Activated T-helper 17 cell treated with anti-CD3 and anti-CD28 coated beads, Interleukin-2, amount 50 U/mL, for 72 hours (primary cell): Measurements from ENCODE around the gene WBP11. TPM values are rescaled to one million over a fixed set of nuclear protein-coding genes. Genes with fewer than 3 reads are reported as not detected.
A peak's percentile ranks its signal among the peaks of the same experiment; 100 is the strongest.
"Not testable (repeated sequence)": the region's sequence is repeated elsewhere in the genome, so short reads cannot be mapped to it uniquely, and the experiment has no call there.

Experiments used
- ATAC-seq: fragments of 150-1000 bp; cut with Tn5 transposase; replicated peaks from 2 replicates; pipeline ENCODE4 v1.10.0; 2021; ENCODE audit warnings: mild to moderate bottlenecking, moderate library complexity
- H3K27ac Mint-ChIP-seq: one replicate; pipeline ENCODE4 v1.8.0; 2022; ENCODE audit warnings: mixed read lengths
- H3K27me3 Mint-ChIP-seq: one replicate; pipeline ENCODE4 v1.8.0; 2022; ENCODE audit warnings: mixed read lengths
- H3K36me3 Mint-ChIP-seq: one replicate; pipeline ENCODE4 v1.8.0; 2022; ENCODE audit warnings: low read depth, mild to moderate bottlenecking, mixed read lengths
- H3K4me1 Mint-ChIP-seq: one replicate; pipeline ENCODE4 v1.8.0; 2022; ENCODE audit warnings: mixed read lengths
- H3K4me3 Mint-ChIP-seq: one replicate; pipeline ENCODE4 v1.8.0; 2022; ENCODE audit warnings: mild to moderate bottlenecking, mixed read lengths
- H3K9me3 Mint-ChIP-seq: one replicate; pipeline ENCODE4 v1.8.0; 2022; ENCODE audit warnings: mixed read lengths
- total RNA-seq, 2 donors: library from RNA; stranded (reverse); gene quantifications; one replicate each; pipeline ENCODE4 v1.2.3, GENCODE V29; 2022

The WBP11 gene
- total RNA-seq, 2 donors from 2014 or later = 87.5 to 102 TPM

DNA sequence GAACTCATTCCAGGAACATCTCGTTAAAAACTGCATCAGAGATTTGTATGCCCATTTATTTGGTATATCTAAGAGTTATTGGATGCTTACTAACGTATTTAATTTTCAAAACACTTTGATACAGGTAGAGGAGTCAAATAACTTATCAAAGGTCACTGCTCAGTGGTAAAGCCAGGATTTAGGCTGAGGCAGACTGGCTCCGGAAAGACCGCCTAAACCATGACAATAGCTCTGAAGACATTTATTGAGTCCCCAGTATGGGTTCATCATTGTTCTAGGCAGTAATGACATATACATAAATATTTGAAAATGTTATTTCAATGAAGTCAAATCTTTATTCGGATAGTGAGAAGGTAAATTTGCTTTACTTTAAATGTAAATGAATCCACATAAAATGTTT lies 30.3 kb downstream of the WBP11 start:
- Mint-ChIP-seq H3K4me1 (peaks cover 16% of the 10 kb centered on the region), H3K4me3 (peak overlapping the region; percentile 99), H3K27me3 (no peaks in the 10 kb centered on the region), H3K36me3 (peaks cover 57% of the 10 kb centered on the region), H3K9me3 (no peaks in the 10 kb centered on the region), H3K27ac (peak overlapping the region; percentile 95)
- ATAC-seq = no peak

DNA sequence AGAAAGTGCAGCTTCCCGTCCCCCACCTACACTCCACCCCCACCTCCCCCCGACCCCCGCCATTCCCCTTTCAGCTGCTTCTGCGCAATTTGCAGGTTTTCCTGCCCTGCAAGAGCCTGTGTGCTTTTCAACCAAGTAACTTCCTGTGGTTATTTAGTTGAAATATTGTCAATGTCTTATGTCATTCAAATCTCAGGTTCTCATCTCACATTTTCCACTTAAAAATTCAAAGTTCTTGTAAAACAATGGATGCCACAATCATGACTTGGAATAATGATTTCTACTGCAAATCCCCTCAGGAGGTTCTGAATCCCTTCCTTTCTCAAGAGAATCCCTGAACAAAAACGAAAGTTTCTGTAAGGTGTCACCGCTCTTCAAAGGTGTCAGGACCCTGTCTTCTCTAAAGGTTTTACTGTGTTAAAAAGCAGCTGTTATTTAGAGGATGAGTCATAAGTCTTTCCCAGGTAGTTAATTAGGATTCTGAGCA lies 31.6 kb downstream of the WBP11 start:
- Mint-ChIP-seq H3K4me1 (peaks cover 26% of the 10 kb centered on the region), H3K36me3 (peaks cover 69% of the 10 kb centered on the region)

DNA sequence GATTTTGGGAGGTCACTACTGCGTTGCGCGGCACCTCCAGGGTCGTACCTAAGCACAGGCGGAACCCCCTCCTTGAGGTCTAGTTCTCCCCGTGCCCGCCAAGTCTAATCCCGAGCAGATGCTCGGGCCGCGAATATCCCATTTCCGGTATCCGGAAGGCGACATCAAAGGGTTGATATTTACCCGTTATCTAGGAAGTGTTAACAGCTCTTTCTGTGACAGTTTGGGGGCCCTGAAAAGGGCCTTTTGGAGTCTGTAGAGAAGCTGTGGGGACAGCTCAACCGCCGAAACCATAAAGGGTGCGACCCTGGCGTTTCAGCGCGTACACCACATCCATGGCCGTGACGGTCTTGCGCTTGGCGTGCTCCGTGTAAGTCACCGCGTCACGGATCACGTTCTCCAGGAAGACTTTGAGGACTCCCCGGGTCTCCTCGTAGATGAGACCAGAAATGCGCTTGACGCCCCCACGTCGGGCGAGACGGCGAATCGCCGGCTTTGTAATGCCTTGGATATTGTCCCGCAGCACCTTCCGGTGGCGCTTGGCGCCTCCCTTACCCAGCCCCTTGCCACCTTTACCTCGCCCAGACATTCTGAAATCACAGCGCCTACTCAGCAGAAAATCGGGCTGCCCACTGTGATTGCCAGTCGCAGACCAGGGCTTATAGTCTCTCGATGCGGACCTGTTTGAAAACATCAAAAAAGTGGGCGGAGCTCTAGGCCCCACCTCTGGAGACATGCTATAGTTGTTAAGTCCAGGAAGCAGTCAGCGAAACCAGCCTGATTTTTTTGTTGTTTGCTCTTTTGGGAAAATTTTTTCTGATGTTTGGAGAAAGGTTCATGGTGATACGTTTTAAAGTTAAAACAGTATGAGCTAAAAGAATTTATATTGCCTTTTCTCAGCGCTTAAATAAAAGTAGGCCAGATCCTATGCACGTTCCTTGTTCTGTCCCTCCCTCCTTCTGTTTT lies 32.5 kb downstream of the WBP11 start:
- Mint-ChIP-seq H3K36me3 (peaks cover 75% of the 10 kb centered on the region), H3K4me3 (peak overlapping the region; percentile 99), H3K9me3 (no peaks in the 10 kb centered on the region), H3K27ac (peak overlapping the region; percentile 100), H3K4me1 (peaks cover 21% of the 10 kb centered on the region), H3K27me3 (no peaks in the 10 kb centered on the region)
- peak; percentile 41 for ATAC-seq

More for the DNA sequence above, 31.6 kb downstream of the WBP11 start:
- H3K27me3 Mint-ChIP-seq = no peaks in the 10 kb centered on the region
- peak overlapping the region; percentile 99 for H3K4me3 Mint-ChIP-seq
- no peaks in the 10 kb centered on the region for H3K9me3 Mint-ChIP-seq
- peak overlapping the region; percentile 100 for H3K27ac Mint-ChIP-seq
- ATAC-seq = no peak

DNA sequence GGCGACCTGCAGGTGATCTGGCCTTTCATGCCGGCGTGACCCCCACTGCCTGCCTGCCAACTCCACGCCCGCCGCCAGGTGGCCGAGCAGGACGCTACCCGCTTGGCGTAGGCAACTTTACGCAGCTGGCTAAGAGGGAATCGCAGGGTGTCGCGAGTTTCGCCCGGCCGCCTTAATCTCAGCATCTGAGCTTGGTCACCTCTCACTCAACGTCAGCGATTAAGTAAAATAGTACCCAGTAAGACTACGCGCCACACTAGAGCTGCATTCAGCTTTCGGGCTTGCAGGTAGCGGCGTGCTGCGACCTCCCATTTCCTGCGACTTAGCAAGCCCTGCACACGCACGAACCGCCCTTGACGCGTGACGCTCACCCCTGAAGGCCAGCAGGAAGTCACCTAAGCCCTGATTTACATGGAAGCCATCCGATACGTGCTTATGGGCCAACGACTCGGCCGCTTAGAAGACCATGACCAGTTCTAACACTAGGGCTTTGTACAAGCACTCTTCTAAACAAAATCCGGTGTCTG lies 33.2 kb downstream of the WBP11 start:
- Mint-ChIP-seq H3K4me1 (peaks cover 18% of the 10 kb centered on the region), H3K27ac (peak overlapping the region; percentile 100), H3K9me3 (no peaks in the 10 kb centered on the region), H3K36me3 (peaks cover 80% of the 10 kb centered on the region), H3K27me3 (no peaks in the 10 kb centered on the region), H3K4me3 (peak overlapping the region; percentile 99)
- peak; percentile 45 for ATAC-seq

DNA sequence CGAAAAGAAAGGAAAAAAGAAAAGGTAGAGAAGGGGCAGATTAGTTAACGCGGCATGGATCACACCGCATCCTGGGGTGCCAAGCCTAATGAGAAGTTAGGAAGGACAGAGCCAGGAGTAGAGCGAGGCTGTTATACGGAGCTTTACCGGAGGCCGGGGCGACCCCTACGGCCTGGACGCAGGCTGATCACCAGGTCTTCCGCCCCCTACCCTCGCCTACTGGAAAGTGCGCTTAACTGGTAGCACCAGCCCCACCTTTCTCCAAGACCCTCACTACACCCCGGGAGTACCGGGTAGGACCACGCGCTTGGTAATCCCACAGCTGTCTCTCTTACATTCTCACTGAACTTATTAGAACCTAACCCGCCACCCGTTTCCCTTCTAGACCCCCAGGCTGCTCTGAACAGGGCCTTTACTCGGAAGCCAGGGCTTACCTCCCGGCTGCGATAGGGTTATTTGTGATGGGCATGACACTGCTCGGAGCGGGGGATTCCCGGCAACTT lies 33.8 kb downstream of the WBP11 start:
- peaks cover 80% of the 10 kb centered on the region for H3K36me3 Mint-ChIP-seq
- peak; percentile 3 for ATAC-seq

DNA sequence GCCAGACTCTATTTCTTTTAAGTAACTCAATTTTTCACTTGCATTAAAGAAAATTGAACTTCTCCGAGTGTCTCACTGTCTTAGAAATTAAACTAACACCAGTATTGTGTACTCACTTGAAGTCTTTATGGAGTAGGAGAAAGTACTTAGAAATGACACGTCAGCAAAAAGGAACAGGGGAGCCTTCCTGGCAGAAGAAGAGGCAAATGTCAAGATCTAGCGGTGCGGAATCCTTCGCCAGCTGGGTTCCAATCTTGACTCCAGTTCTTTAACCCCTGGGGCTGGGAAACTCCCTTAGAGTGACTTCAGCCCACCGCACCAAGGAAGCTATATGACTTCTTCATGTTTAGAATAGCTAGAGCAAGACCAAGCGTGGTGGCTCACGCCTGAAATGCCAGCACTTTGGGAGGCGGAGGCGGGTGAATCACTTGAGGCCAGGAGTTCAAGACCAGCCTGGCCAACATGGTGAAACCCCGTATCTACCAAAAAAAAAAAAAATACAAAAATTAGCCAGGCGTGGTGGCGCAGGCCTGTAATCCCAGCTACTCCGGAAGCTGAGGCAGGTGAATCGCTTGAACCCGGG lies 34.4 kb downstream of the WBP11 start:
- no peaks in the 10 kb centered on the region for H3K27me3 Mint-ChIP-seq
- H3K4me3 Mint-ChIP-seq = peak overlapping the region; percentile 99
- H3K4me1 Mint-ChIP-seq = peaks cover 18% of the 10 kb centered on the region
- peak overlapping the region; percentile 100 for H3K27ac Mint-ChIP-seq
- H3K36me3 Mint-ChIP-seq = peaks cover 80% of the 10 kb centered on the region
- ATAC-seq = peak; percentile 51
- H3K9me3 Mint-ChIP-seq = no peaks in the 10 kb centered on the region

More for the DNA sequence above, 33.8 kb downstream of the WBP11 start:
- no peaks in the 10 kb centered on the region for H3K27me3 Mint-ChIP-seq
- H3K4me1 Mint-ChIP-seq = peaks cover 18% of the 10 kb centered on the region
- no peaks in the 10 kb centered on the region for H3K9me3 Mint-ChIP-seq
- H3K27ac Mint-ChIP-seq = peak overlapping the region; percentile 100
- peak overlapping the region; percentile 99 for H3K4me3 Mint-ChIP-seq

DNA sequence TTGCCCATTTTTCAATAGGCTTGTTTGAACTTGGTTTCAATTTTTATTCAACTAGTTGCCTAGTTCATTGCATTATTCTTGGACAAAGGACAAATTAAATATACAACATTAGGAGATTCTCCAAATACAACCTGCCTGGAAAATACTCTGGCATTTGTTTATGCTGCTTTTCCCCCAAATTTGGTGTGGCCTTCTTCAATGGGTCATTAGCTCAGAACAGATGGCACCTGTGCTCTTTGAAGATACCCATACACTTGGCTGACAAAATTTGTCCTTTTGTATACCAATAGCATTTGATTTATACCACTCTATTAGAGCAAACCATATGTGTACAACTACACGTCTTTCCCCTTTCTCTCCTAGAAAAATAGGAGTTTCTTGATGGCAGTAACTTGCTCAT lies 35.7 kb downstream of the WBP11 start:
- Mint-ChIP-seq H3K27me3 (no peaks in the 10 kb centered on the region), H3K4me3 (peak overlapping the region; percentile 99), H3K27ac (no peak overlapping the region), H3K36me3 (peaks cover 82% of the 10 kb centered on the region), H3K4me1 (peaks cover 18% of the 10 kb centered on the region), H3K9me3 (no peaks in the 10 kb centered on the region)
- no peak for ATAC-seq

DNA sequence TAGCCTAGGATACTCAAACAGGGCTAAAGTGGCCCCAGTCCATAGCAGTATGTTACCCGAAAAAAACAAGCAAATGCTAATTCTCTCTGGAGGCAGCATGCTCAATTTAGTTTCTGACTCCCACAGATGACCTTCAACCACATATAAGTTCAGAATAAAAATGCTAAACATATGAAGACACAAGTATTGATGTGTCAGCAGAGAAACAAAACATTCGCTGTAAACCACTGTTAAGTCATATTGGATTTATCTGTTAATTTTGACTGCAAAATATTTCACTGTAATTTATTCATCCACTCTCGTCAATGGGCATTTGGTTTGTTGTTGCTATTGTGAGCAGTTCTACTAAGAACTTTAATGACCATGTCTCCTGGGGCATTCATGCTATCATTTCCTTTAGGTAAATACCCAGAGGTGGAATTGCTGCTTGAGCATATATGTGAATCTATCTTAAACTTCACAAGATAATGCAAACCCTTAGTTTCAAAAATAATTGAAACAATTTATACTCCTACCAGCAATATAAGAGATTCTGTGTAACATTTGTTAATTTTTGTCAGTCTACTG lies 36.5 kb downstream of the WBP11 start:
- ATAC-seq = no peak
- H3K36me3 Mint-ChIP-seq = peaks cover 88% of the 10 kb centered on the region
- peaks cover 12% of the 10 kb centered on the region for H3K4me1 Mint-ChIP-seq
- H3K27ac Mint-ChIP-seq = no peak overlapping the region
- peak overlapping the region; percentile 99 for H3K4me3 Mint-ChIP-seq
- H3K27me3 Mint-ChIP-seq = no peaks in the 10 kb centered on the region
- H3K9me3 Mint-ChIP-seq = peaks cover 5% of the 10 kb centered on the region

DNA sequence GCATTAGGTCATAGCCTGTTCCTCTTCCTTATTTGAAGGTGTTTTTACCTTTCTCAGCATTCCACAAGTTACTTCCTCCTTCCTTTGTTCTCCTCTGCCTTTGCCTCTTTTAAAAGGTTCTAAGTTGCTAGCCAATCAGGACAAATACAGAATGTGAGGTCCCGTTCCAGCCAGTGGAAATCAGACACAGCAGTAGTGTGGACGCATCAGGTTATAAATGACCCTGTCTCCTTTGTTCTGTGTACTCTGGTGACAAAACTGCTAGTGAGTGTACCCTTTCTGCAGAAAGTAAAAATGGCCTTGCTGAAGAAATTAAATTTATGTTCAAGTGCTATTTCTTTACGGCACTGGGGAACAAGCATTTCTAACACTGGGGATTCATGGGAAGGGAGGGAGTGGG lies 37.3 kb downstream of the WBP11 start:
- H3K27ac Mint-ChIP-seq, ATAC-seq, H3K4me3 Mint-ChIP-seq, H3K27me3 Mint-ChIP-seq, H3K9me3 Mint-ChIP-seq: not testable (repeated sequence)
- Mint-ChIP-seq H3K4me1 (peaks cover 10% of the 10 kb centered on the region), H3K36me3 (peaks cover 88% of the 10 kb centered on the region)

DNA sequence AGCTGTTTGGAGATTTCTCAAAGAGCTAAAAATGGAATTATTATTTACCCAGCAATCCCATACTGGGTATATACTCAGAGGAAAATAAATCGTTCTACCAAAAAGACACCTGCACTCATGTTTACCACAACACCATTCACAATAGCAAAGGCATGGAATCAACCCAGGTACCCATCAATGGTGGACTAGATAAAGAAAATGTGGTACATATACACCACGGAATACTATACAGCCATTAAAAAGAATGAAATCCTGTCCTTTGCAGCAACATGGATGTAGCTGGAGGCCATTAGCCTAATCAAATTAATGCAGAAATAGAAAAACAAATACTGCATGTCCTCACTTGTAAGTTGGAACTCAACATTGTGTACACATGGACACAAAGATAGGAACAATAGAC lies 37.9 kb downstream of the WBP11 start:
- ATAC-seq = no peak
- no peak overlapping the region for H3K4me3 Mint-ChIP-seq

DNA sequence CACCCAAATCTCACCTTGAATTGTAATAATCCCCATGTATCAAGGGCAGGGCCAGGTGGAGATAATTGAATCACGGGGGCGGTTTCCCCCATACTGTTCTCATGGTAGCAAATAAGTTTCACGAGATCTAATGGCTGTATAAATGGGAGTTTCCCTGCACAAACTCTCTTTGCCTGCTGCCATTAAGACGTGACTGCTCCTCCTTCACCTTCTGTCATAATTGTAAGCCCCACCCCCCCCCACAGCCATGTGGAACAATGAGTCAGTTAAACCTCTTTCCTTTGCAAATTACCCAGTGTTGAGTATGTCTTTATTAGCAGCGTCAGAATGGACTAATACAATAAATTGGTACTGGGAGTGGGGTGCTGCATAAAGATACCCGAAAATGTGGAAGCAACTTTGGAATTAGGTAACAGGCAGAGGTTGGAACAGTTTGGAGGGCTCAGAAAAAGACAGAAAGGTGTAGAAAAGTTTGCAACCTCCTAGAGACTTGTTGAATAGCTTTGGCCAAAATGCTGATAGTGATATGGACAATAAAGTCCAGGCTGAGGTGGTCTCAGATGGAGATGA lies 43.5 kb downstream of the WBP11 start:
- H3K4me1 Mint-ChIP-seq, H3K4me3 Mint-ChIP-seq, H3K27ac Mint-ChIP-seq, H3K27me3 Mint-ChIP-seq, ATAC-seq: not testable (repeated sequence)
- H3K9me3 Mint-ChIP-seq = peaks cover 16% of the 10 kb centered on the region
- peaks cover 41% of the 10 kb centered on the region for H3K36me3 Mint-ChIP-seq

More for the DNA sequence above, 37.9 kb downstream of the WBP11 start:
- H3K9me3 Mint-ChIP-seq = peaks cover 10% of the 10 kb centered on the region
- H3K27me3 Mint-ChIP-seq = no peaks in the 10 kb centered on the region
- no peak overlapping the region for H3K27ac Mint-ChIP-seq
- H3K4me1 Mint-ChIP-seq = peaks cover 10% of the 10 kb centered on the region
- H3K36me3 Mint-ChIP-seq = peaks cover 86% of the 10 kb centered on the region

DNA sequence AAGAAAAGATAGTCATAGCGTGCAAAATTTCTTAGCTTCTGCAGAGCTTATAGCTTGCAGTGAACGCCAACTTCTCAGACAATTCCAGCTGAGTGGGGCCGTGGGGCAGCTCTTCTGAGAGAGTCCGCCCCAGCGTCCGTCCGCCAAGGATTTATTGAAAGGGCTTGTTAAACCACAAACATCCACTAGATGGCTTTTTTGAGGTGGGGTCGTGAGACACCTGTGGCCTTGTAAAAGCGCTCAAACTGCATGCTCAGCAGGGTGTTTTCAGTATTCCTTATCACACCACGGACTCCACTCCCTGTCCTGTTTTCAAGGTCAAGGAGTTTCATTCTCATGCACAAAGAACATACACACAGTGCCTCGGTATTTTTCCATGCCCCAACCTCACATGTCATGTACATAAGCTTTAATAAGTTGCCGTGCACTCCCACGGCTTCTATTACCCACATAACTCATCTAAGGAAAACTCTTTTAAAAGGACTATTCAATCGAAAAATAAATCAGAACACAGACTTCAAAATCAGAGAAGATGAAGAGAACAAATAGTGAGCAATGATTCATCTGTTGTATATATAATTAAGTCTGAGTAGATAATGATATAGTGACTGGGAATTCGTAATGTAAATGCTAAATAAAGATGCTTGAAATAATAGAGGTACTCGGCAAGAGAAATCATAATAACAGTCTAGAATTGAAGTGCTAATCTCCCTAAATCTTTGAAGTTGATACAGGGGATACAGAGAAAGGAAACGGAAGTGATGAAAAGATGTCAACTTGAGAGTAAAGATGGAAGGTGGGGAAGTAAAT lies 46.7 kb downstream of the WBP11 start:
- Mint-ChIP-seq H3K9me3 (peaks cover 10% of the 10 kb centered on the region), H3K36me3 (peaks cover 17% of the 10 kb centered on the region), H3K4me3 (peak overlapping the region; percentile 8)

DNA sequence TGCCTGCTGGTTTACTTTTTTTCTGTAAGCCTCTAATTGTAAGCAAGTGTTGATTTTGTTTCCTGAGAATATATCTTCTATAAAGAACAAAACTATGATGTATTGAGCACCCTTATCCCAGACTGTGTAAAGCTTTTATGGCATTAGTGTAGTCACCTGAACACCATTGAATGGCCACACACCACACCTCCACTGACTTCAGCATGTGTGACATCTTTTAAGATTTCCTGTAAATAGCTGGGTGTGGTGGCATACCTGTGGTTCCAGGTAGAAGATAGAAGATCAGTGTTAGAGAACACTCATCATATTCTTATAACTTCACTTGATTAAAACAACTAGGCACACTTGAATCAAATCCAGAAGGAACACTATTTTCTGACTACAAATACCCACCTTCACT lies 51.3 kb downstream of the WBP11 start:
- no peaks in the 10 kb centered on the region for H3K9me3 Mint-ChIP-seq
- no peak overlapping the region for H3K27ac Mint-ChIP-seq
- no peaks in the 10 kb centered on the region for H3K27me3 Mint-ChIP-seq
- peaks cover 6% of the 10 kb centered on the region for H3K4me1 Mint-ChIP-seq
- no peak overlapping the region for H3K4me3 Mint-ChIP-seq
- no peaks in the 10 kb centered on the region for H3K36me3 Mint-ChIP-seq
- ATAC-seq = no peak

More for the DNA sequence above, 46.7 kb downstream of the WBP11 start:
- Mint-ChIP-seq H3K27me3 (no peaks in the 10 kb centered on the region), H3K27ac (no peak overlapping the region), H3K4me1 (peaks cover 7% of the 10 kb centered on the region)
- no peak for ATAC-seq
